Liver (tissue), 9 donors: ENCODE results near the gene TLNRD1. TPM values are rescaled to one million over a fixed set of nuclear protein-coding genes. Genes with fewer than 3 reads are reported as not detected.

Experiments used
- DNase-seq: peaks from one replicate; pipeline ENCODE4 v3.0.0-alpha.2; 2017; ENCODE audit warnings: low spot score
- H3K27ac ChIP-seq, 2 donors: one replicate each; pipeline ENCODE4 v1.7.0; 2013; ENCODE audit warnings: inconsistent platforms in 2 of 2, low read length in 2 of 2, control low read depth in 1 of 2, low read depth in 1 of 2, mild to moderate bottlenecking in 1 of 2
- H3K27me3 ChIP-seq, 4 donors: one replicate each; pipeline versions ENCODE4 v1.6.1 to v1.7.0; 2013; ENCODE audit warnings: low read length in 3 of 4, inconsistent platforms in 1 of 4, mild to moderate bottlenecking in 1 of 4, moderate library complexity in 1 of 4; ENCODE audit not compliant: control insufficient read depth in 4 of 4, insufficient read depth in 4 of 4
- H3K36me3 ChIP-seq, 4 donors: one replicate each; pipeline versions ENCODE4 v1.6.1 to v1.7.0; 2013; ENCODE audit warnings: low read length in 3 of 4, mild to moderate bottlenecking in 3 of 4, low read depth in 1 of 4, moderate library complexity in 1 of 4; ENCODE audit not compliant: control insufficient read depth in 4 of 4, insufficient read depth in 3 of 4
- H3K4me1 ChIP-seq, 4 donors: one replicate each; pipeline versions ENCODE4 v1.6.1 to v1.7.0; 2013; ENCODE audit warnings: low read length in 3 of 4, mild to moderate bottlenecking in 3 of 4, moderate library complexity in 1 of 4; ENCODE audit not compliant: control insufficient read depth in 4 of 4, insufficient read depth in 4 of 4
- H3K4me3 ChIP-seq, 3 donors: one replicate each; pipeline versions ENCODE4 v1.6.1 to v1.7.0; 2013; ENCODE audit warnings: low read length in 3 of 3, control low read depth in 1 of 3, low read depth in 1 of 3, mild to moderate bottlenecking in 1 of 3
- H3K9ac ChIP-seq, 2 donors: one replicate each; pipeline ENCODE4 v1.7.0; 2013; ENCODE audit warnings: low read length in 2 of 2, mild to moderate bottlenecking in 2 of 2, moderate library complexity in 2 of 2, control low read depth in 1 of 2, low read depth in 1 of 2
- H3K9me3 ChIP-seq, 4 donors: one replicate each; pipeline versions ENCODE4 v1.6.1 to v1.7.0; 2013; ENCODE audit warnings: low read length in 3 of 4; ENCODE audit not compliant: control insufficient read depth in 4 of 4
- ATF3 ChIP-seq: IDR thresholded peaks from 2 replicates; pipeline ENCODE4 v1.6.1; 2016; ENCODE audit warnings: antibody characterized with exemption
- CTCF ChIP-seq: fragments of 150-350 bp; IDR thresholded peaks from 2 replicates; pipeline ENCODE4 v1.5.1; 2017; ENCODE audit warnings: improper control_type of control experiment, low read depth, low read length; ENCODE audit not compliant: missing input control
- FOXA1 ChIP-seq: IDR thresholded peaks from 2 replicates; pipeline ENCODE4 v1.6.1; 2016; ENCODE audit warnings: antibody characterized with exemption
- FOXA2 ChIP-seq: IDR thresholded peaks from 2 replicates; pipeline ENCODE4 v1.6.1; 2016; ENCODE audit warnings: antibody characterized with exemption
- HNF4A ChIP-seq, 2 donors: conservative IDR thresholded peaks; 2 replicates each; pipeline ENCODE4 v1.6.1; 2016; ENCODE audit warnings: antibody characterized with exemption in 2 of 2, mild to moderate bottlenecking in 2 of 2
- HNF4G ChIP-seq: IDR thresholded peaks from 2 replicates; pipeline ENCODE4 v1.6.1; 2016; ENCODE audit warnings: antibody characterized with exemption
- JUND ChIP-seq, 2 donors: IDR thresholded peaks; 2 replicates each; pipeline ENCODE4 v1.6.1; 2016; ENCODE audit warnings: antibody characterized with exemption in 2 of 2
- MAX ChIP-seq: IDR thresholded peaks from 2 replicates; pipeline ENCODE4 v1.6.1; 2016; ENCODE audit warnings: antibody characterized with exemption
- NR2F2 ChIP-seq: IDR thresholded peaks from 2 replicates; pipeline ENCODE4 v1.6.1; 2016; ENCODE audit warnings: antibody characterized with exemption
- RAD21 ChIP-seq, 2 donors: IDR thresholded peaks; 2 replicates each; pipeline ENCODE4 v1.6.1; 2016; ENCODE audit warnings: antibody characterized with exemption in 2 of 2, mild to moderate bottlenecking in 2 of 2
- RXRA ChIP-seq, 2 donors: IDR thresholded peaks; 2 replicates each; pipeline ENCODE4 v1.6.1; 2017 to 2018; ENCODE audit warnings: antibody characterized with exemption in 2 of 2, mild to moderate bottlenecking in 1 of 2
- SP1 ChIP-seq: IDR thresholded peaks from 2 replicates; pipeline ENCODE4 v1.6.1; 2018; ENCODE audit warnings: antibody characterized with exemption, mild to moderate bottlenecking
- YY1 ChIP-seq: IDR thresholded peaks from 2 replicates; pipeline ENCODE4 v1.6.1; 2016; ENCODE audit warnings: antibody characterized with exemption, mild to moderate bottlenecking
- ZBTB33 ChIP-seq: IDR thresholded peaks from 2 replicates; pipeline ENCODE4 v1.6.1; 2016; ENCODE audit warnings: antibody characterized with exemption
- WGBS: extraction: QIAGEN DNeasy Blood & Tissue Kit; methylation state at CpG from one replicate; pipeline ENCODE4 v1.1.7; 2013; 5-methylcytosine and 5-hydroxymethylcytosine counted together
- polyA plus RNA-seq, 2 donors: library from polyadenylated mRNA; stranded (reverse) in 1 of 2; unstranded in 1 of 2; fragments of 200-250 nt in 1 of 2; fragments of >200 nt in 1 of 2; fragmentation: Nextera tagmentation in 1 of 2; extraction: Ambion mirVana in 1 of 2; gene quantifications; one replicate each; pipeline versions ENCODE4 v1.2.1 to v1.2.3, GENCODE V29; 2013 to 2015
- total RNA-seq, 2 donors: library from RNA; depleted of rRNA; stranded (reverse); fragments of >200 nt; gene quantifications; one replicate each; pipeline ENCODE4 v1.2.3, GENCODE V29; 2014
- donor health status: healthy.
- donor health status: healthy.
- donor health status: healthy.
- donor health status: healthy.
- donor health status: healthy.

Gene TLNRD1
- total and polyA plus RNA-seq, 4 donors, result 1.1 to 5.8 (median 3.2) TPM

- TF ChIP-seq YY1, result no peak
- no peak for TF ChIP-seq FOXA1
- TF ChIP-seq RXRA (IDR thresholded peaks at IDR 0.05), result no peak
- no peak for TF ChIP-seq ATF3
- TF ChIP-seq FOXA2, result no peak
- TF ChIP-seq HNF4A (conservative IDR thresholded peaks at IDR 0.05), result no peak
- TF ChIP-seq HNF4G, result no peak
- no peak for TF ChIP-seq SP1
- TF ChIP-seq RAD21 (IDR thresholded peaks at IDR 0.05), result no peak
- TF ChIP-seq JUND (IDR thresholded peaks at IDR 0.05), result no peak
- TF ChIP-seq ZBTB33, result no peak
- no peak for TF ChIP-seq NR2F2
- TF ChIP-seq MAX, result no peak
- 57% methylated on average over 8 of the region's 8 CpGs for WGBS
- Histone ChIP-seq H3K27me3 (no peaks in the 10 kb centered on the region), H3K4me3 (peak overlapping the region; percentile 66 to 99 (median 97)), H3K27ac (no peak overlapping the region), H3K9ac (peak overlapping the region; percentile 86 to 88), H3K36me3 (peaks cover 0 to 5% (median 0%) of the 10 kb centered on the region in 4 donors), H3K4me1 (peaks cover 2 to 26% (median 19%) of the 10 kb centered on the region in 4 donors), H3K9me3 (no peaks in the 10 kb centered on the region)
- DNase-seq, result no peak
Observed at GRCh38 chr15:80988148-80988796, 12.5 kb upstream of the TLNRD1 start.

- Histone ChIP-seq H3K4me1 (peaks cover 2 to 26% (median 19%) of the 10 kb centered on the region in 4 donors), H3K4me3 (peak overlapping the region; percentile 66 to 99 (median 97)), H3K27me3 (no peaks in the 10 kb centered on the region), H3K27ac (peak overlapping the region; percentile 77 to 95), H3K36me3 (peaks cover 0 to 5% (median 0%) of the 10 kb centered on the region in 4 donors), H3K9ac (peak overlapping the region; percentile 86 to 88), H3K9me3 (no peaks in the 10 kb centered on the region)
- TF ChIP-seq RXRA (IDR thresholded peaks at IDR 0.05) (peak in 1 of 2 donors; percentile 14), NR2F2 (peak; percentile 53), CTCF (no peak)
- peak; percentile 40 for DNase-seq
- WGBS, result under 1% methylated on average over 7 of the region's 7 CpGs
Observed at GRCh38 chr15:80989081-80989517, 11.6 kb upstream of the TLNRD1 start.
